Measurements from ENCODE around the gene JARID2. TPM values are rescaled to one million over a fixed set of nuclear protein-coding genes. Genes with fewer than 3 reads are reported as not detected.

JARID2 gene
- polyA plus RNA-seq, 1 donor from 2014 or later: 25.5 TPM

DNA sequence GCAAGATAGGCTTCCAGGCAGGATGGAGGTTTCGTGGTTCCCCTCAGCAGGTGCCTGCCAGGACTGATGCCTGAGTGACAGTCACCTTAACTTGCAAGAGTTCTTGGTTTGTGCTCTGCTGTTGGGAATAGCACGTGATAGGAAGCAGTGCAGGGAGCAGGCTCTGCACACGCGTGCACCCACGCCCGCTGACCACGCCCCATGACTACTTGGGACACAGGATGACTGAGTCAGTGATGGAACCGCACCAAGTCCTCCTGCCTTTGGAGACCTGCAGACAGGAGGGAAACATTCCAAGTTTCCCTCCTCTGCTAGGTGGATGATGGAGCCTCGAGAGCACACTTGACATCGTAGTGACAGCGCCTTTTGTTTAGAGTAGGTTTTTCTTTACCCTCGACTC, 252.8 kb downstream of the JARID2 start:
- Histone ChIP-seq H3K27me3 (ENCODE audit: insufficient read depth, low read depth, low read length) (no peaks in the 10 kb centered on the region), H3K36me3 (ENCODE audit: insufficient read depth, low read length) (no peaks in the 10 kb centered on the region), H3K4me3 (ENCODE audit: low read length) (no peak overlapping the region), H3F3A (ENCODE audit: insufficient read depth, low read length, poor library complexity, severe bottlenecking) (no peaks in the 10 kb centered on the region), H3K4me2 (ENCODE audit: low read length) (no peak overlapping the region), H3K9me3 (ENCODE audit: low read length) (no peaks in the 10 kb centered on the region), H4K20me1 (ENCODE audit: insufficient read depth) (no peaks in the 10 kb centered on the region), H3K9me2 (ENCODE audit: insufficient read depth, low read length) (no peaks in the 10 kb centered on the region), H3K9ac (ENCODE audit: low read length) (no peak overlapping the region), H2AFZ (ENCODE audit: low read depth, low read length) (no peak overlapping the region), H3K27ac (ENCODE audit: low read length) (no peak overlapping the region), H3K79me2 (replicated peaks; ENCODE audit: insufficient read depth, low read length) (no peaks in the 10 kb centered on the region)
- TF ChIP-seq MXI1 (conservative IDR thresholded peaks at IDR 0.05; ENCODE audit: poor library complexity, severe bottlenecking): no peak
- no peak for TF ChIP-seq EZH2 (IDR thresholded peaks at IDR 0.05; ENCODE audit: borderline replicate concordance, insufficient read depth, low read length, poor library complexity, severe bottlenecking)
- TF ChIP-seq TAF1 (IDR thresholded peaks at IDR 0.05; ENCODE audit: low read depth): no peak
- TF ChIP-seq EP300 (conservative IDR thresholded peaks at IDR 0.05; ENCODE audit: poor library complexity, severe bottlenecking): no peak
- TF ChIP-seq, protein P1, sequence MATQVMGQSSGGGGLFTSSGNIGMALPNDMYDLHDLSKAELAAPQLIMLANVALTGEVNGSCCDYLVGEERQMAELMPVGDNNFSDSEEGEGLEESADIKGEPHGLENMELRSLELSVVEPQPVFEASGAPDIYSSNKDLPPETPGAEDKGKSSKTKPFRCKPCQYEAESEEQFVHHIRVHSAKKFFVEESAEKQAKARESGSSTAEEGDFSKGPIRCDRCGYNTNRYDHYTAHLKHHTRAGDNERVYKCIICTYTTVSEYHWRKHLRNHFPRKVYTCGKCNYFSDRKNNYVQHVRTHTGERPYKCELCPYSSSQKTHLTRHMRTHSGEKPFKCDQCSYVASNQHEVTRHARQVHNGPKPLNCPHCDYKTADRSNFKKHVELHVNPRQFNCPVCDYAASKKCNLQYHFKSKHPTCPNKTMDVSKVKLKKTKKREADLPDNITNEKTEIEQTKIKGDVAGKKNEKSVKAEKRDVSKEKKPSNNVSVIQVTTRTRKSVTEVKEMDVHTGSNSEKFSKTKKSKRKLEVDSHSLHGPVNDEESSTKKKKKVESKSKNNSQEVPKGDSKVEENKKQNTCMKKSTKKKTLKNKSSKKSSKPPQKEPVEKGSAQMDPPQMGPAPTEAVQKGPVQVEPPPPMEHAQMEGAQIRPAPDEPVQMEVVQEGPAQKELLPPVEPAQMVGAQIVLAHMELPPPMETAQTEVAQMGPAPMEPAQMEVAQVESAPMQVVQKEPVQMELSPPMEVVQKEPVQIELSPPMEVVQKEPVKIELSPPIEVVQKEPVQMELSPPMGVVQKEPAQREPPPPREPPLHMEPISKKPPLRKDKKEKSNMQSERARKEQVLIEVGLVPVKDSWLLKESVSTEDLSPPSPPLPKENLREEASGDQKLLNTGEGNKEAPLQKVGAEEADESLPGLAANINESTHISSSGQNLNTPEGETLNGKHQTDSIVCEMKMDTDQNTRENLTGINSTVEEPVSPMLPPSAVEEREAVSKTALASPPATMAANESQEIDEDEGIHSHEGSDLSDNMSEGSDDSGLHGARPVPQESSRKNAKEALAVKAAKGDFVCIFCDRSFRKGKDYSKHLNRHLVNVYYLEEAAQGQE (IDR thresholded peaks at IDR 0.05; ENCODE audit: borderline replicate concordance): no peak
- TF ChIP-seq RAD21 (conservative IDR thresholded peaks at IDR 0.05): no peak
- TF ChIP-seq SMC3 (conservative IDR thresholded peaks at IDR 0.05; ENCODE audit: poor library complexity): no peak
- TF ChIP-seq, protein P2, sequence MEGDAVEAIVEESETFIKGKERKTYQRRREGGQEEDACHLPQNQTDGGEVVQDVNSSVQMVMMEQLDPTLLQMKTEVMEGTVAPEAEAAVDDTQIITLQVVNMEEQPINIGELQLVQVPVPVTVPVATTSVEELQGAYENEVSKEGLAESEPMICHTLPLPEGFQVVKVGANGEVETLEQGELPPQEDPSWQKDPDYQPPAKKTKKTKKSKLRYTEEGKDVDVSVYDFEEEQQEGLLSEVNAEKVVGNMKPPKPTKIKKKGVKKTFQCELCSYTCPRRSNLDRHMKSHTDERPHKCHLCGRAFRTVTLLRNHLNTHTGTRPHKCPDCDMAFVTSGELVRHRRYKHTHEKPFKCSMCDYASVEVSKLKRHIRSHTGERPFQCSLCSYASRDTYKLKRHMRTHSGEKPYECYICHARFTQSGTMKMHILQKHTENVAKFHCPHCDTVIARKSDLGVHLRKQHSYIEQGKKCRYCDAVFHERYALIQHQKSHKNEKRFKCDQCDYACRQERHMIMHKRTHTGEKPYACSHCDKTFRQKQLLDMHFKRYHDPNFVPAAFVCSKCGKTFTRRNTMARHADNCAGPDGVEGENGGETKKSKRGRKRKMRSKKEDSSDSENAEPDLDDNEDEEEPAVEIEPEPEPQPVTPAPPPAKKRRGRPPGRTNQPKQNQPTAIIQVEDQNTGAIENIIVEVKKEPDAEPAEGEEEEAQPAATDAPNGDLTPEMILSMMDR (IDR thresholded peaks at IDR 0.05; ENCODE audit: poor library complexity, severe bottlenecking): no peak

DNA sequence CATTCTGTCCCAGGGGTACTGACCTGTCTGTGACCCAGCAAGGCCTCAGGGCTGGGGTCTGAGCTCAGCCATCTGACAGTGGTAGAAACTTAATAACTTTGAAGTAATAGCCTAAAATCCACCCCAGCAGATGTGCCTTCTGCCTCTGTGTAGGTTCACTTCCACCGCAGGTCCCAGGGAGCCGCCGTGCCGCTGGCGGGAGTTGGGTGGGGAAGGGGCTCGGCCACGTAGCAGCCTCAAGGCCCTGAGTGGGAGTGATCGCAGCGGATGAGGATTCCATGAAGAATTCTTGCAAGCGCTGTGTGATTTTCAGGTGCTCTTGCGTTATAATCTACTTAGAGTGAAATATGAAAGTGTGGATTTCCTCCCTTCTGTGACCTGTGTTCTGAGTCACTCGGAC, 253.3 kb downstream of the JARID2 start:
- Histone ChIP-seq H3F3A (ENCODE audit: insufficient read depth, low read length, poor library complexity, severe bottlenecking) (no peaks in the 10 kb centered on the region), H3K4me3 (ENCODE audit: low read length) (no peak overlapping the region), H3K9ac (ENCODE audit: low read length) (no peak overlapping the region), H3K36me3 (ENCODE audit: insufficient read depth, low read length) (no peaks in the 10 kb centered on the region), H3K9me3 (ENCODE audit: low read length) (no peaks in the 10 kb centered on the region), H3K79me2 (replicated peaks; ENCODE audit: insufficient read depth, low read length) (no peaks in the 10 kb centered on the region), H2AFZ (ENCODE audit: low read depth, low read length) (no peak overlapping the region), H3K27ac (ENCODE audit: low read length) (no peak overlapping the region), H4K20me1 (ENCODE audit: insufficient read depth) (no peaks in the 10 kb centered on the region), H3K27me3 (ENCODE audit: insufficient read depth, low read depth, low read length) (no peaks in the 10 kb centered on the region), H3K9me2 (ENCODE audit: insufficient read depth, low read length) (no peaks in the 10 kb centered on the region), H3K4me2 (ENCODE audit: low read length) (no peak overlapping the region)
- no peak for TF ChIP-seq SMC3 (conservative IDR thresholded peaks at IDR 0.05; ENCODE audit: poor library complexity)
- TF ChIP-seq, protein P1 (IDR thresholded peaks at IDR 0.05; ENCODE audit: borderline replicate concordance): no peak
- TF ChIP-seq EZH2 (IDR thresholded peaks at IDR 0.05; ENCODE audit: borderline replicate concordance, insufficient read depth, low read length, poor library complexity, severe bottlenecking): no peak
- TF ChIP-seq EP300 (conservative IDR thresholded peaks at IDR 0.05; ENCODE audit: poor library complexity, severe bottlenecking): no peak
- no peak for TF ChIP-seq POLR2AphosphoS5 (IDR thresholded peaks at IDR 0.05)
- TF ChIP-seq TAF1 (IDR thresholded peaks at IDR 0.05; ENCODE audit: low read depth): no peak
- TF ChIP-seq, protein P2 (IDR thresholded peaks at IDR 0.05; ENCODE audit: poor library complexity, severe bottlenecking): no peak
- TF ChIP-seq MXI1 (conservative IDR thresholded peaks at IDR 0.05; ENCODE audit: poor library complexity, severe bottlenecking): no peak
- TF ChIP-seq RAD21 (conservative IDR thresholded peaks at IDR 0.05): no peak
